ENCODE measurements around the gene MKS1.

Gene MKS1

DNA sequence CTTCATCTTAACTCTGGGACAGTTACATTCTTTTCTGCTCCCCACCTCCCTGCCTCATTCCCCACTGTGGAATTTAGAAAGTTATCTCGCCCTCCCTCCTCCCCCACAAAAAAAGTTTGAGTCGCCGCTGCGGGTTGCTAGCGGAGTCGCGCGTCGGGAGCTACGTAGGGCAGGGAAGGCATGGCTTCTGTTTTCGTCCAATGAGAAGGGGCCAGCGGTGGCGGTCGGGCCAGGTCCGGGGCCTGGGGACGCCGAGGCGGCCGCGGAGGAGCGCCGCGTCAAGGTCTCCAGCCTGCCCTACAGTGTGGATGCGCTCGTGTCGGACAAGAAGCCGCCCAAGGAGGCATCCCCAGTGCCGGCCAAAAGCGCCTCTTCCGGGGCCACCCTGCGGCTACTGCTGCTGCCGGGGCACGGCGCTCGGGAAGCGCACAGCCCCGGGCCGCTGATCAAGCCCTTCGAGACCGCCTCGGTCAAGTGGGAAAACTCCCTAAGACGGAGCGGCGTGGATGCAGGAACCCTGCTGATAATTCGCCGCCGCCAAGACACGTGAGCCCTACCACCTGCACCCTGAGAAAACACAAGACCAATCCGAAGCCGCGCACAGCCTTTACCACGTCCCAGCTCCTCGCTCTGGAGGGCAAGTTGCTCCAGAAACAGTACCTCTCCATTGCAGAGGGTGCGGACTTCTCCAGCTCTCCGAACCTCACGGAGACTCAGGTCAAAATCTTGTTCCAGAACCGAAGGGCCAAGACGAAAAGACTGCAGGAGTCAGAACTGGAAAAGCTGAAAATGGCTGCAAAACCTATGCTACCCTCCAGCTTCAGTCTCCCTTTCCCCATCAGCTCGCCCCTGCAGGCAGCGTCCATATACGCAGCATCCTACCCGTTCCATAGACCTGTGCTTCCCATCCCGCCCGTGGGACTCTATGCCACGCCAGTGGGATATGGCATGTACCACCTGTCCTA lies 61.9 kb downstream of the MKS1 start:
- ChIA-PET CTCF (interaction anchor here (0.7 kb wide), 1 partner anchor 263 kb away, joined by 3 read pairs; no protein-coding TSS in a partner anchor), POLR2A (no interaction called here)
- TF ChIP-seq CTCF (IDR thresholded peaks at IDR 0.05; ENCODE audit: insufficient read depth, low read length, missing control alignments): no peak
- DNase-seq (ENCODE audit: low read depth, low spot score): no peak
- peak overlapping the region; percentile 15; the same call in 1 of the 2 replicates for H3K4me3 ChIP-seq (ENCODE audit: low read depth, low read length)

All from AG04449 (cell line).